K562 (cell line): ENCODE results near the gene HLA-DOA. TPM values are rescaled to one million over a fixed set of nuclear protein-coding genes. Genes with fewer than 3 reads are reported as not detected.
A peak's percentile ranks its signal among the peaks of the same experiment; 100 is the strongest.

Experiments
- ATAC-seq: fragments of 200-7000 bp; cut with Tn5 transposase; 3 replicates; pipeline ENCODE4 v1.9.1; 2020; ENCODE audit warnings: moderate library complexity
- Bru-seq: library from RNA; stranded (reverse); fragments of 400-500 nt; gene quantifications from one replicate; lab custom pipeline; 2021; lab: Mats Ljungman, UMichigan
- BruChase-seq, 2 experiments: library from RNA; stranded (reverse); fragments of 400-500 nt; gene quantifications; one replicate each; lab custom pipeline; 2021; lab: Mats Ljungman, UMichigan
- BruUV-seq: library from RNA; stranded (reverse); fragments of 400-500 nt; replicated peaks from 2 replicates; lab custom pipeline; 2021; lab: Mats Ljungman, UMichigan
- CTCF ChIA-PET: fragments of 300-600 bp; formaldehyde crosslinking; extraction: SDS; loops from one replicate; lab custom pipeline; 2021; ENCODE audit warnings: low intra/inter-chr PET ratio; lab: Yijun Ruan, JAX
- POLR2A ChIA-PET: fragments of 300-600, 350-650 bp; sonication (Branson Sonifier 250); formaldehyde crosslinking; extraction: SDS; loops from one replicate; lab custom pipeline; 2021; ENCODE audit warnings: antibody characterized with exemption, inconsistent platforms; lab: Yijun Ruan, JAX
- DNase-seq, 4 experiments: peaks; one replicate each; pipeline versions ENCODE4 v3.0.0 to v3.0.0-alpha.2; 2011 to 2018; ENCODE audit warnings: low spot score in 3 of 4, mixed read lengths in 3 of 4; ENCODE audit errors: extremely low read depth in 1 of 4
- FAIRE-seq: peaks from 2 replicates; lab custom pipeline; 2011; peaks lifted over from hg19 to GRCh38; lab: Jason Lieb, UNC
- H2AFZ ChIP-seq: 2 replicates; pipeline ENCODE4 v1.6.0; 2011; ENCODE audit warnings: low read depth, low read length, control low read depth, inconsistent platforms
- H3K27ac ChIP-seq: fragments of 200-600 bp; 3 replicates; pipeline ENCODE4 v1.8.0; 2011; ENCODE audit warnings: low read depth, mild to moderate bottlenecking, control low read depth, inconsistent platforms, low read length, moderate library complexity, mixed read lengths; ENCODE audit errors: extremely low read depth
- H3K27me3 ChIP-seq, 2 experiments: fragments of 300-600 bp in 1 of 2; 2 replicates in 1 of 2; 3 replicates in 1 of 2; pipeline versions ENCODE4 v1.6.0 to v1.8.0; 2011; ENCODE audit warnings: inconsistent platforms in 2 of 2, low read length in 2 of 2, mild to moderate bottlenecking in 1 of 2, mixed read lengths in 1 of 2, moderate library complexity in 1 of 2; ENCODE audit not compliant: control insufficient read depth in 2 of 2, insufficient read depth in 2 of 2
- H3K36me3 ChIP-seq: fragments of 300-600 bp; 3 replicates; pipeline ENCODE4 v1.8.0; 2011; ENCODE audit warnings: mild to moderate bottlenecking, low read length, inconsistent platforms; ENCODE audit not compliant: control insufficient read depth, insufficient read depth
- H3K4me1 ChIP-seq, 2 experiments: fragments of 200-600 bp in 1 of 2; replicated peaks in 1 of 2; 2 replicates in 1 of 2; 3 replicates in 1 of 2; pipeline versions ENCODE4 v1.5.1 to v1.8.0; 2011; ENCODE audit warnings: inconsistent platforms in 2 of 2, low read length in 2 of 2, mild to moderate bottlenecking in 1 of 2, mixed read lengths in 1 of 2, moderate library complexity in 1 of 2; ENCODE audit not compliant: control insufficient read depth in 2 of 2, insufficient read depth in 2 of 2
- H3K4me2 ChIP-seq: 2 replicates; pipeline ENCODE4 v1.6.1; 2011; ENCODE audit warnings: low read length, control low read depth, inconsistent platforms, mixed read lengths; ENCODE audit not compliant: insufficient read depth
- H3K4me3 ChIP-seq: fragments of 200-600 bp; sonication (generic), shearing (Covaris generic); 2 replicates; pipeline ENCODE4 v1.5.1; 2016; ENCODE audit warnings: control low read depth, inconsistent platforms
- H3K79me2 ChIP-seq: fragments of 200-600 bp; 3 replicates; pipeline ENCODE4 v1.8.0; 2011; ENCODE audit warnings: low read length, inconsistent platforms; ENCODE audit not compliant: control insufficient read depth, insufficient read depth
- H3K9ac ChIP-seq, 2 experiments: 2 replicates each; pipeline versions ENCODE4 v1.6.0 to v1.6.1; 2011; ENCODE audit warnings: low read depth in 2 of 2, low read length in 2 of 2, control low read depth in 1 of 2, inconsistent platforms in 1 of 2, mild to moderate bottlenecking in 1 of 2, mixed read lengths in 1 of 2; ENCODE audit not compliant: insufficient read depth in 1 of 2
- H3K9me1 ChIP-seq: one replicate; pipeline ENCODE4 v1.6.0; 2011; ENCODE audit warnings: inconsistent platforms, mild to moderate bottlenecking, low read length, moderate library complexity; ENCODE audit not compliant: control insufficient read depth, insufficient read depth
- H3K9me3 ChIP-seq: replicated peaks from 2 replicates; pipeline ENCODE4 v1.5.1; 2011; ENCODE audit warnings: low read depth, low read length, inconsistent platforms; ENCODE audit not compliant: control insufficient read depth, insufficient read depth
- H4K20me1 ChIP-seq: replicated peaks from 2 replicates; pipeline ENCODE4 v1.6.1; 2011; ENCODE audit warnings: low read length, inconsistent platforms, mixed read lengths; ENCODE audit not compliant: control insufficient read depth, insufficient read depth
- ATF1 ChIP-seq, 2 experiments: fragments of 450-650 bp in 1 of 2; IDR thresholded peaks; 2 replicates each; pipeline ENCODE4 v1.6.1; 2016; ENCODE audit warnings: missing compliant biosample characterization in 1 of 2, missing genetic modification characterization in 1 of 2
- NRF1 ChIP-seq, 2 experiments: fragments of 450-650 bp; IDR thresholded peaks in 1 of 2; conservative IDR thresholded peaks in 1 of 2; 2 replicates each; pipeline ENCODE4 v1.6.1; 2014; ENCODE audit warnings: mild to moderate bottlenecking in 2 of 2
- RFX5 ChIP-seq: IDR thresholded peaks from 2 replicates; pipeline ENCODE4 v1.6.1; 2011; ENCODE audit warnings: low read depth, mild to moderate bottlenecking, improper control_type of control experiment, low read length
- SETDB1 ChIP-seq: IDR thresholded peaks from one replicate; pipeline ENCODE4 v1.6.1; 2012; ENCODE audit warnings: low read length, control low read depth, inconsistent platforms
- WGBS: fragments of 100-300 bp; shearing (Covaris generic); methylation state at CpG from one replicate; pipeline ENCODE4 v1.1.6; 2016; ENCODE audit warnings: low coverage, mixed read lengths; ENCODE audit not compliant: insufficient coverage; ENCODE audit errors: missing lambda C conversion rate; 5-methylcytosine and 5-hydroxymethylcytosine counted together
- in situ Hi-C: fragments of 300-500 bp; cut with MboI; formaldehyde crosslinking; loops from 4 replicates; pipeline ENCODE4 v1.15.0; 2018; ENCODE audit warnings: inconsistent platforms, mixed read lengths
- intact Hi-C: fragments of 100-400 bp; cut with micrococcal nuclease; formaldehyde crosslinking; loops from 2 replicates; pipeline ENCODE4 v1.14.2; 2022
- long read RNA-seq, 3 experiments: library from polyadenylated mRNA in 2 of 3; library from RNA in 1 of 3; unstranded in 2 of 3; stranded (forward) in 1 of 3; transcript quantifications; one replicate each; pipeline ENCODE4 v2.0.0, GENCODE V29; 2019 to 2022
- polyA minus RNA-seq, 3 experiments: library from RNA; depleted of rRNA, polyadenylated mRNA; stranded (reverse); fragments of >200 nt; gene quantifications; 2 replicates each; pipeline ENCODE4 v1.2.3, GENCODE V29; 2011
- polyA plus RNA-seq, 8 experiments: library from polyadenylated mRNA; depleted of rRNA in 4 of 8; stranded (reverse) in 5 of 8; unstranded in 3 of 8; fragments of >200 nt; fragmentation: Nextera tagmentation in 2 of 8; fragmentation: Illumina TruSeq in 1 of 8; extraction: Ambion mirVana in 2 of 8; extraction: Trizol in 1 of 8; gene quantifications; 2 replicates each; pipeline versions ENCODE4 v1.2.1 to v1.2.3, GENCODE V29; 2011 to 2014; ENCODE audit warnings: inconsistent platforms in 1 of 8, missing spikeins in 1 of 8
- total RNA-seq, 7 experiments: library from RNA; depleted of rRNA in 6 of 7; stranded (reverse); fragments of >200 nt in 6 of 7; fragmentation: Illumina TruSeq in 2 of 7; extraction: Trizol in 2 of 7; gene quantifications; 2 replicates each; pipeline versions ENCODE4 v1.2.1 to v1.2.3, GENCODE V29; 2011 to 2021; ENCODE audit warnings: low replicate concordance in 1 of 7

HLA-DOA gene
- total RNA-seq (2011; cell fraction: chromatin; rRNA removed; ENCODE audit: low replicate concordance) = not detected in 2 replicates
- not detected in 2 replicates for total RNA-seq (2011; cell fraction: nucleolus; rRNA removed)
- total RNA-seq (2011; cell fraction: nucleoplasm; rRNA removed) = not detected in 2 replicates
- total RNA-seq (2014; rRNA removed) (not detected in 2 replicates), total RNA-seq (2014; rRNA removed; fragmentation: Illumina TruSeq; extraction: Trizol) (not detected in 2 replicates), total RNA-seq (2015; rRNA removed; fragmentation: Illumina TruSeq; extraction: Trizol) (not detected in 2 replicates), total RNA-seq (2021) (0.07 TPM in 1 of 2 replicates, not detected in the other), polyA plus RNA-seq (2011; rRNA removed) (not detected in 2 replicates), polyA plus RNA-seq (2014; fragmentation: Illumina TruSeq; extraction: Trizol) (not detected in 2 replicates), polyA plus RNA-seq (2014; fragmentation: Nextera tagmentation; extraction: Ambion mirVana) (not detected), polyA plus RNA-seq (2014; rRNA removed) (not detected in 2 replicates), polyA minus RNA-seq (2011; rRNA and poly(A)+ RNA removed) (not detected in 2 replicates), Bru-seq, nascent RNA (not detected), BruChase-seq, experiment 1, labeled RNA remaining after a 2-hour chase (not detected), BruChase-seq, experiment 2, labeled RNA remaining after a 6-hour chase (not detected)
- not detected in 2 replicates for polyA plus RNA-seq (2011; cell fraction: cytosol; rRNA removed)
- polyA plus RNA-seq (2011; cell fraction: nucleus; rRNA removed) = not detected in 2 replicates
- not detected in 2 replicates for polyA plus RNA-seq (2012)
- not detected in 2 replicates for polyA minus RNA-seq (2011; cell fraction: cytosol; rRNA and poly(A)+ RNA removed)
- not detected in 2 replicates for polyA minus RNA-seq (2011; cell fraction: nucleus; rRNA and poly(A)+ RNA removed)
- long read RNA-seq, experiment 1 = 0 reads
- long read RNA-seq, experiment 2 = 0 reads
- long read RNA-seq, experiment 3 = 0 reads

- POLR2A ChIA-PET = interaction anchor here (0.6 to 0.9 kb wide), 3 partner anchors 76 to 145 kb away, joined by 3 read pairs; no protein-coding TSS in a partner anchor
- Histone ChIP-seq H3K27ac (no peak within 1 kb of the TSS), H3K9me1 (no peaks in the 10 kb centered on the region), H3K79me2 (no peaks in the 10 kb centered on the region), H3K9me3 (no peaks in the 10 kb centered on the region), H3K4me2 (no peak within 1 kb of the TSS), H3K9ac (no peak within 1 kb of the TSS), H4K20me1 (no peaks in the 10 kb centered on the region), H3K27me3 (peaks cover 44 to 62% of the 10 kb centered on the region in 2 experiments), H2AFZ (no peak within 1 kb of the TSS), H3K4me1 (no peaks in the 10 kb centered on the region), H3K4me3 (no peak within 1 kb of the TSS), H3K36me3 (no peaks in the 10 kb centered on the region)
- ATAC-seq = peak; percentile 78
- intact Hi-C loops (no loop called here), in situ Hi-C loops (no loop called here)
- DNase-seq = peak in 3 of 4 experiments; percentile 31 to 57 (median 39)
- TF ChIP-seq ATF1 (CRISPR knock-in tag; IDR thresholded peaks at IDR 0.05) (no peak), ATF1 (tag; IDR thresholded peaks at IDR 0.05) (peak; percentile 22; the same call in 1 of the 2 replicates), SETDB1 (no peak), RFX5 (peak; percentile 93), NRF1 (conservative IDR thresholded peaks at IDR 0.05 in 1 of 2, IDR thresholded peaks at IDR 0.05 in 1 of 2) (0 out of 4 replicates have a peak, but pooled peaks of 1 of the 2 experiments have one; percentile 11)
- CTCF ChIA-PET = interaction anchor here (0.9 kb wide), 1 partner anchor 212 kb away, joined by 3 read pairs; no protein-coding TSS in a partner anchor
- FAIRE-seq = no peak
- under 1% methylated on average over 23 of the region's 24 CpGs for WGBS
- BruUV-seq = no TSS peak
Measured at GRCh38 chr6:33008944-33009861, at the start of gene HLA-DOA. HLA-DOA (minus strand) TSS chr6:33009591.
